T-helper 1 cell treated with Interleukin-12 subunit alpha and Interleukin-12 subunit beta and Interleukin-4 antibody, amounts not matched to agents 30 ng/mL and 1 ng/mL, for 36 hours (primary cell): ENCODE results near the gene RIT2. TPM values are rescaled to one million over a fixed set of nuclear protein-coding genes. Genes with fewer than 3 reads are reported as not detected.

Experiments
- intact Hi-C: fragments of 100-400 bp; cut with micrococcal nuclease; formaldehyde crosslinking; loops from one replicate; pipeline ENCODE4 v1.15.1; 2024
- total RNA-seq: library from RNA; stranded (reverse); gene quantifications from 2 replicates; pipeline ENCODE4 v1.2.3, GENCODE V29; 2022

RIT2 gene
- total RNA-seq, 1 donor from 2014 or later, result not detected

- intact Hi-C loops, result no loop called here
Observed at GRCh38 chr18:43012951-43013350, 102.5 kb downstream of the RIT2 start.

- intact Hi-C loops, result no loop called here
Observed at GRCh38 chr18:43010611-43011010, 104.9 kb downstream of the RIT2 start.

GRCh38 chr18:43009674-43010073 lies 105.8 kb downstream of the RIT2 start:
- intact Hi-C loops, result no loop called here

GRCh38 chr18:43007365-43007764 lies 108.1 kb downstream of the RIT2 start:
- intact Hi-C loops, result no loop called here

GRCh38 chr18:43004421-43004820 lies 111.1 kb downstream of the RIT2 start:
- intact Hi-C loops, result no loop called here

GRCh38 chr18:43001821-43002220 lies 113.7 kb downstream of the RIT2 start:
- intact Hi-C loops, result loop anchor here (2.0 kb wide), 1 partner anchor 63 kb away; no protein-coding TSS in a partner anchor

- intact Hi-C loops, result no loop called here
Observed at GRCh38 chr18:42996824-42997223, 118.7 kb downstream of the RIT2 start.

GRCh38 chr18:42980426-42980825 lies 135.1 kb downstream of the RIT2 start:
- intact Hi-C loops, result no loop called here

- intact Hi-C loops, result no loop called here
Observed at GRCh38 chr18:42977982-42978637, 137.4 kb downstream of the RIT2 start.

GRCh38 chr18:42976869-42977590 lies 138.5 kb downstream of the RIT2 start:
- intact Hi-C loops, result no loop called here

GRCh38 chr18:42969366-42969765 lies 146.1 kb downstream of the RIT2 start:
- intact Hi-C loops, result no loop called here

GRCh38 chr18:42961298-42961697 lies 154.2 kb downstream of the RIT2 start:
- intact Hi-C loops, result no loop called here

- intact Hi-C loops, result no loop called here
Observed at GRCh38 chr18:42959528-42959927, 156.0 kb downstream of the RIT2 start.

GRCh38 chr18:42958353-42958752 lies 157.1 kb downstream of the RIT2 start:
- intact Hi-C loops, result no loop called here

- intact Hi-C loops, result no loop called here
Observed at GRCh38 chr18:42956287-42956686, 159.2 kb downstream of the RIT2 start.

- intact Hi-C loops, result no loop called here
Observed at GRCh38 chr18:42954887-42955286, 160.6 kb downstream of the RIT2 start.

- intact Hi-C loops, result no loop called here
Observed at GRCh38 chr18:42953306-42953705, 162.2 kb downstream of the RIT2 start.

GRCh38 chr18:42950732-42951131 lies 164.8 kb downstream of the RIT2 start:
- intact Hi-C loops, result no loop called here

GRCh38 chr18:42948831-42949230 lies 166.7 kb downstream of the RIT2 start:
- intact Hi-C loops, result no loop called here

- intact Hi-C loops, result no loop called here
Observed at GRCh38 chr18:42941860-42942259, 173.6 kb downstream of the RIT2 start.

- intact Hi-C loops, result no loop called here
Observed at GRCh38 chr18:42941021-42941420, 174.5 kb downstream of the RIT2 start.

GRCh38 chr18:42937436-42937835 lies 178.0 kb downstream of the RIT2 start:
- intact Hi-C loops, result no loop called here

- intact Hi-C loops, result no loop called here
Observed at GRCh38 chr18:42936289-42936688, 179.2 kb downstream of the RIT2 start.
